ENCODE data around the gene DUS3L.

The DUS3L gene

GRCh38 chr19:5821521-5822180 is 30.7 kb upstream of the DUS3L start:
- no peak for DNase-seq (ENCODE audit: low spot score)

GRCh38 chr19:5820785-5821184 is 29.8 kb upstream of the DUS3L start:
- DNase-seq (ENCODE audit: low spot score), result no peak

GRCh38 chr19:5818594-5818993 is 27.6 kb upstream of the DUS3L start:
- DNase-seq (ENCODE audit: low spot score), result no peak

DNA sequence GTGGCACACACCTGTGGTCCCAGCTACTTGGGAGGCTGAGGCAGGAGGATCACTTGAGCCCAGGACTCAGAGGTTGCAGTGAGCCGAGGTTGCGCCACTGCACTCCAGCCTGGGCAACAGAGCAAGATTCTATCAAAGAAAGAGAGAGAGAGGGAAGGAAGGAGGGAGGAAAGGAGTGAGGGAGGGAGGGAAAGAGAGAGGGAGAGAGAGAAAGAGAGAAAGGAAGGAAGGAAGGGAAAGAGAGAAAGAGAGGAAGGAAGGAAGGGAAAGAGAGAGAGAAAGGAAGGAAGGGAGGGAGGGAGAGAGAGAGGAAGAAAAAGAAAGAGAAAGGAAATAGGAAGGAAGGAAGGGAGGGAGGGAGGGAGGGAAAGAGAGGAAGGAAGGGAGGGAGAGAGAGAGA is 26.3 kb upstream of the DUS3L start:
- DNase-seq (ENCODE audit: low spot score), result no peak

GRCh38 chr19:5814852-5815246 is 23.9 kb upstream of the DUS3L start:
- no peak for DNase-seq (ENCODE audit: low spot score)

GRCh38 chr19:5814123-5814851 is 23.3 kb upstream of the DUS3L start:
- no peak for DNase-seq (ENCODE audit: low spot score)

- DNase-seq (ENCODE audit: low spot score), result no peak
Observed at GRCh38 chr19:5811117-5811516, 20.2 kb upstream of the DUS3L start.

DNA sequence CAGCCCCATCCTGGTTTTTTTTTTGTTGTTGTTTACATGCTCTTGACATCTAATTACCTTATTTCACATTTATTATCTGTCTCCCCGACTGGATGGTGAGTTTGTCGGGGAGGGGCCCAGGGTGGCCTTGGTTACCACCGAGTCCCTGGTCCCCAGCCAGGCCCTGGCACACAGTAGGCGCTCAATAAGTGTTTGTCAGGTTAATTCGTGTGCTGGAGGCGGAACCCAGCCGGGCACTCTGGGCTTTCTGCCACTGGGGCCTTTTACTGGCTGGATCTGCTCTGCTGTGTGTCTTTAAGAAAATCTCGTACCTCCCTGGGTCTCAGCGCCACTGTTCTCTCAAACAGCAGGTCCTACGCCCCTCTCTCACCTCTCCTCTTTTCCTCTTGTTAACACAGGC is 18.5 kb upstream of the DUS3L start:
- no peak for DNase-seq (ENCODE audit: low spot score)

- no peak for DNase-seq (ENCODE audit: low spot score)
Observed at GRCh38 chr19:5809053-5809452, 18.1 kb upstream of the DUS3L start.

DNA sequence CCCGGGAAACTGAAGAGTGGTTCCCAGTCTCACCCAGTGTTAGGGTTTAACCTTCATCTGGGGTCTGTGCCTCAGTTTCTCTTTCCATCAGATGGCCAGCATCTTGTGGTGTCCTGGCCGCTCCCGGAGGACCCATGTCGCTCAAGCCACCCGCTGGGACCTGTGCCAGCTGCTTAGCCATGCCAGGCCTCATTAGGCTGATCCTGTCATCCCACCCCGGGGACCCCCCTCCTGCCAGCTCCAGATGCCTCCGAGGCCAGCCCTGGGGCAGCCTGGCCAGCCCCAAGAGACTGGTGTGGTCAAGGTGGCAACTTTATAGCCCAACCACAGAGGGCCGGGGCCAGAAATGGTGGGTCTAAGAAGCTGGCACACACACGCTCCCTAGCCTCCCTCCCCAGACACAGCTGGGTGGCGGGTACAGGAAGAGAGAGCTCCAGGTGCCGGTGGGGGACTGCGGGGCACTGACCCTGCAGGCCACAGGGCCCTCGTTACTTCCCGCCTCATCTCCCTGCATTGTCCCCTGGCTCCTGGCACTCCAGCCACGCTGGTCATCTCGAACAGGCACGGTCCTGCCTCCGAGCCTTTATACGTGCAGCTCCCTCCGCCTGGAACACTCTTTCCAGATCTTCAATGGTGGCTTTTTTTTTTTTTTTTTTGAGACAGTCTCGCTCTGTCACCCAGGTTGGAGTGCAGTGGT is 17.3 kb upstream of the DUS3L start:
- no peak for DNase-seq (ENCODE audit: low spot score)

DNA sequence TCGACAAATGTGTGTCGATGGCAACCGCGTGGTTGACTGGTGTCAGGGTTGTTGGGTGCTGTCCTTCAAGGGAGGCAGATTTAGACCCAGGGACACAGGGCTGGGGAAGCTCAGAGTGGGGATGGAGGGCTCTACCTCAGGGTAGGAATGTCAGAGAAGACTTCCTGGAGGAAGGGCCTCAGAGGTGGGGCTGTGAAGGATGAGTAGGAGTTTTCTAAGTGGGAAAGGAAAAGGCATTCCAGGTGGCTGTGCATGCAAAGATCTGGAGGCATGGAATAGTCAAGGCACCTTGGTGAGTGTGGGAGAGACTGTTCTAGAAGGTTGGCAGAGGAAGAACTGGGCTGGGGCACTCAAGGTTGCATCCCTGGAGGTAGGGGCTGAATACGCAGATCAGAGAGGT is 15.9 kb upstream of the DUS3L start:
- DNase-seq (ENCODE audit: low spot score), result no peak

DNA sequence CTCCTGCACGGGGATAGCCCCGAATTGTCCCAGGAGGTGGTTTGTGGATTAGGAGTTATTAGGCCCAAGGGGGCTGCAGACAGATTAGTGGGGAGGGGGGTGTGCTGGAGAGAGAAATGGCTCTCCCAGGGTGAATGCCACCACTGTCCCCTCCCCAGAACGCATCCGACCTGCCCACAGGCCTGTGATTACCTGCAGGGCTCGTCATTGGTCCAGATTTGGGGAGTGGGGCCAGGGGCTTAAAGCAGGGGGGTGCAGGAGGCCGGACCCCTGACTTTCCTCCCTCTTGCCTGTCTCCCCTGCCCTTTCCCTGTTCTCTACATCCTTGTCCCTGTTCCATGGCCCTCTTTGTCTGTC is 15.1 kb upstream of the DUS3L start:
- no peak for DNase-seq (ENCODE audit: low spot score)

DNA sequence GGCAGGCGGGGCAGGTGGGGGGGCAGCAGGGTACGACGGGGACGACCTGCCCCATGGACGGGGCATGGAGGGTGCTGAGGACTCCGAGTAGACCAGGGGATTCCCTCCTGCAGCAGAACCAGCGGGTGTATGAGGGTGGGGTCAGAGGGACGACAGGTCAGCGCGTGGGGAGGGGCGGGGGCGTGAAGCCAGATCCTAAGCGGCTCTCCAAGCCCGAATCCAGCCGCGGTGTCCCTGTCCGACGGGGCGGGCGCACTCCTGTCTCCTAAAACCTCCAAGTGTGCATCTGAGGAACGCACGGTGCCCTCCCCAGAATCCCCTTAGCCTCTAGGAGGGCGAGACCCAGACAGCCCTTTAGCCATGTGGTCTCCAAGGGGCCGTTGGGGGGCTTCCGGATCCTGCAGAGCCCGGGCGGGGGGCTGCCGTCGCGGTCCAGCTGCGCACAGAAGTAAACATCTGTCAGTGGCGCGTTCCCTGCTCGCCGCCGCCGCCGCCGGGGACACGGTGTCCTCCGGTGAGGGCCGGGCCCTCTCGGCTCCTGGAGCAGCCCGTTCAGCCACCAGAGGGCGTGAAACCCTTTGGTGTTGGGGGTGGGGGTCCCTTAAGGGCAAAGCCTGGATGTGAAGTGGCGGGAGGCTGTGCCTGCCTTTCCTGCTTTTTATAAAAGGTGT is 14.6 kb upstream of the DUS3L start:
- peak; percentile 76 for DNase-seq (ENCODE audit: low spot score)

GRCh38 chr19:5804516-5805461 is 13.8 kb upstream of the DUS3L start, which contains the start of gene NRTN:
Gene NRTN, plus strand, starts transcription at chr19:5805067. Its CDS starts 19,099 bp downstream, at chr19:5824166.
- peak; percentile 56 for DNase-seq (ENCODE audit: low spot score)

DNA sequence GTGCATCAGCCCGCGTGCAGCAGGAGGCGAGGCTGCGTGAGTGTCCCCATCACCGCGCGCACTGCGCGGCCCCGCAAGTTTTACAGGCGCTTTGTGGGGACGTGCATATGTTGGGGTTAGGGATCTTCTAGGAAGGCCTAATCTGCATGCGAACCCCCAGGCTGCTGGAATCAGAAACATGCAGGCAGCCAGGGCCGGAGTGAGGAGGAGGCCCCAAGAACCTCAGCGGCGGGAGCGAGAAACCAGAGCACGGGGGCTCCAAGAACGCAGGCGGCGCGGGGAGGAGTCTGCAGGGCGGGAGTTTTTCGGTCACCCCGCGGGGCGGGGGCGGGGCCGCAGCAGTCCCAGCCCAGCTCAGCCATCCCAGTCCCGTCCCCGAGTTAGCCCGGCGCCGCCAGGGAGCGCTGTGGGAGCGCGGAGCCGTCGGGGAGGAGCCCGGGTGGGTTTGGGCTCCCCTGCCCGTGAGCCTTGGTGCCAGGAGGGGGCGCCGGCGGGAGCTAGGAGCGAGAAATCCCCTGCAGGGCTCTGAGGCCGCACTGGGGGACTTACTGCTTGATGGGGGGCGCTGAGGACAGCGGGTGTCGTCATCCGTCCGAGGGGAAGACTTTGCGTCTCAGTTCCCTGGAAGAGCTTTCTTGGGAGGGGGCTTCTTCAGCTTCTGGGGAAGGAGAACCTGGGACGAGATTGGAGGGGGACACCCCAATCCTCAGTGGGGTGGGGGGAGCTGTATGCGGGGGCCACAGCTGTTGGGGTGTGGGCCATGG is 13.0 kb upstream of the DUS3L start:
- peak; percentile 97 for DNase-seq (ENCODE audit: low spot score)

GRCh38 chr19:5803441-5803751 is 12.4 kb upstream of the DUS3L start:
- no peak for DNase-seq (ENCODE audit: low spot score)

GRCh38 chr19:5801796-5802619 is 11.0 kb upstream of the DUS3L start:
- DNase-seq (ENCODE audit: low spot score), result no peak

- no peak for DNase-seq (ENCODE audit: low spot score)
Observed at GRCh38 chr19:5800361-5801270, 9.7 kb upstream of the DUS3L start.

Data from AG20443 (cell line).